HG02610 (cell line): ENCODE measurements around the gene MED16.
A peak's percentile ranks its signal among the peaks of the same experiment; 100 is the strongest.

Source experiments
- ATAC-seq: cut with Tn5 transposase; IDR thresholded peaks from one replicate; pipeline ENCODE4 v1.9.1; 2021; ENCODE audit warnings: mild to moderate bottlenecking, moderate library complexity; ENCODE audit not compliant: unreplicated experiment

Gene MED16

DNA sequence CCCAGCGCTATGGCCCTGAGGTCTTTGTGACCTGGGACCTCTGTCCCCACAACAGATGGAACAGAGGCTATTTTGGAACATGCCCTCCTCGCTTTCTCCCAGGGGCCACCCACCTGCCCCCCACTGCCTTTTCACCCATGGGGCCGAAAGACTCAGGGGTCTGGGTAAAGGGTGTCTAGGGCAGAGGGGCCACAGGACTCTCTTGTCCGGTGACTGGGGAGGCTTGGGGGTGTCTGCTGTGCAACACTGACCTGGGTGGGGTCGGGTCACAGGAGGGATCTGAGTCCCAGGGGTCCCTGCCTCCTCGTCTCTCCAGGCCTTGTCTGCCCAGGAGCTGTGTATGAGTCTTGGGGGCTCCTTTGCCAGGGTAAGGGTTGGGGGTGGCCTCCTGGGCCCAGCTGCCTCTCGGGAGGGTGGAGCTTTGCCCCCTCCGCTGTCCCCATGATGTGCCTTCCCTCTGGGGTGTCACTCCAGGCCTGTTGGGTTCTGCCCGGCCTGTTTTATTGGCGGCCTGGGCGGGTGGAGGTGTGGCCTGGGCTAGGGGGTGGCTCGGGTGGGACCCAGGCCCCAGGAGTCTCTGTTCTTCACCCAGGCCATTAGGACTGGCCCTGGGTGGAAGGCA, 34.9 kb upstream of the MED16 start:
- no peak for ATAC-seq

DNA sequence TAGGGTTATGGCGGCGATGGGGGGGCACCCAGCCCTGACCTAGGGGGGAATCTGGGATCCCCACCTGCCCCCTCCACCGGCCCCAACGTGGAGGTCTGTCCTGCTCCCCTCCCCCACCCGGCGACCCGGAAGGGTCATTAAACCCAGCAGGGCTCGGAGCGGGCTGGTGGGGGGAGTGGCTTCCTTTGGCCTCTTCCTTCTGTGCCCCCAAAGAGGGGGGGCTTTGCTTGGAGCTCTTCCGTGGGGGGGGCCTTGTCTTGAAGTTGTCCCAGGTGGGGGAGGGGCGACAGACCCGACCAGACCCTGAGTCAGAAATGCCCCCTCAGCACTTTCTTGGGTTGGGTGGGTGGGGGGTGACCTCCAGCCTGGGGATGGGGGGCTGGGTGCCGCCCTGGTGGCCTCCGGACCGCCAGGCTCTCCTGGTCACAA, 34.4 kb upstream of the MED16 start:
- ATAC-seq = no peak

DNA sequence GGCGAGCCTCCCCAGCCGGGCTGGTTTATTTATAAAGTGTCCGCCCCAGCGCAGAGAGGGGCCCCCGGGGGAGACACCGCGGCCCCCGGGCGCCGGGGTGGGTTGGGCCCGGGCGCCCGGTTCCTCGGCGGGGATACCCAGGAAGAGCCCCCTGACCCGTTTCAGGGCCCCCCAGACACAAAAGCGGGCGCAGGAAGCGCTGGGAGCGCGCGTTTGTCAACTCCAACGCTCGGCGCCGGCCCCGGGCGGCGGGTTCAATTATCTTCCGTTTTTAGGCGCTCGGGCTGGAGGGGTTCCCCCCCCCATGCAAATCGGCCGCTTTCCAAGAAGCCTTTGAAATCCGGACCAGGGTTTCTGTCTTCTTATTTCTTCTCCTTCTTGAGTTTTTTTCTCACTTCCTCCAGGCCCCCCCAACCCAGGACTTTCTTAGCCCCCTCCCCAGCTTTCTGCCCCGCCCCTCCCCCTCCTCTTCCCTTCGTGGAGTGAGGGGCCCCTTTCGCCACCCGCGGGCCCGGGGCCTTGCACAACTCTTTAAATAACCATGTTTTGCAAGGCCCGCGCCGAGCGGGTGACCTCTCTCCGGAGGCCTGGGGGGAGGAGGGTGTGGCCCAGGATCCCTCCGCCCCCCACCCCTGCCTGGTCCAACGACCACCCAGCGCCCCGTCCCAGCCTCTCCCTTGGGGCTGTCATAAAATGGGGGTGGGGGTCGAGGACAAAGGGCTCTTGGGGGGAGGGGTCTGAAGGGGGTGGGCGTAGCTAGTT, 33.8 kb upstream of the MED16 start:
- no peak for ATAC-seq

DNA sequence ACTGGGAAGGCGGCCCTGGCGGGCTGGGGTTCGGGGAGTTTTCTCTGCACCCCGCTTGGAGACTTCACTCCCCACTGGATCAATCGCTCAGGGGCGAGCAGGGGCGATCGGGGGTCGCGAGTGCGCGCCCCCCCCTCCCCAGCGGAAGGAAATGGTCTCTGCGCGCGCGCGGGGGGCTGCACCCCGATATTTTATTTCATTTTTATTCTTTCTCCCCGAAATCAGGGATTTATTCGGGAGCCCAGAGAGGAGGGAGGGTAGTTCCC, 33.3 kb upstream of the MED16 start:
- no peak for ATAC-seq

DNA sequence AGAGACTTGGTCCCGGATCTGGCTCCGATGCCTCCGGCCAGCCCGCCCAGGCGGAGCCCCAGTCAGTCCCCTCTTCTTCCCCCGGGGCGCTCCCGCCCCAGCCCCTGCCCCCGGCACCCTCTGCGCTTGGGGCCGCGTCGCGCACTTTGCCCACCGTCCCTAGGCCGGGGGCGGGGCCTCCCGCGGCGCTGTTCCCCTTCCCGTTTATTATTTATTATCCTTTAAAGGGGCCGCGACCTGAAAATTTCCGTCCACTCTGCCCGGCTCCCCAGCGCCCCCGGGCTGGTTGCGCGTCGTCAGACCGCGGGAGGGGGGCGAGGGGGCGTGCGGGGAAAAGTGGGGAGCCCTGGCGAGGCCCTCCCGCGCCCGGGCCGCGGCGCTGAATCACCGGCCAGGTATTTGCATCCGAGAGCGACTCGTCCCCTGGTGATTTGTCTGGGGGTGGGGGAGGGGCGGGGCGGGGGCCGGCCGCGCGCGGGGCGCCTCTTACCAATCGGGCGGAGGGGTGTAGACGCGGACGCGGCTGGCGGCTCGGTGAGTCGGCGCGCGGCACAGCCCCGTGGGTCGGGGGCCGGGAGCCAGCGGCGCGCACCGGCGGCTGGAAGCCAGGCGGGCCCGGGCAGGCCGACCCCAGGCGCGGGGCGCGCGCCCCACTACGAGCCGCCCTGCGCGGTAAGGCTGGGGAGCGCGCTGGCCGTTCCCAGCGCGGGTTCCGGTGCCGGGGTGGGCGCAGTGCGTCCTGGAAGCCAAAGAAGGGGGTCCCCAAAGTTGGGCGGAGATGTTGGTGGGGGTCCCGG, 32.7 kb upstream of the MED16 start, which contains the start of gene ARID3A:
TSS of gene ARID3A (plus strand) at position 510 of the 797 bp plus-strand sequence. CDS start 3,494 bp downstream, outside the sequence.
- peak; percentile 36 for ATAC-seq

DNA sequence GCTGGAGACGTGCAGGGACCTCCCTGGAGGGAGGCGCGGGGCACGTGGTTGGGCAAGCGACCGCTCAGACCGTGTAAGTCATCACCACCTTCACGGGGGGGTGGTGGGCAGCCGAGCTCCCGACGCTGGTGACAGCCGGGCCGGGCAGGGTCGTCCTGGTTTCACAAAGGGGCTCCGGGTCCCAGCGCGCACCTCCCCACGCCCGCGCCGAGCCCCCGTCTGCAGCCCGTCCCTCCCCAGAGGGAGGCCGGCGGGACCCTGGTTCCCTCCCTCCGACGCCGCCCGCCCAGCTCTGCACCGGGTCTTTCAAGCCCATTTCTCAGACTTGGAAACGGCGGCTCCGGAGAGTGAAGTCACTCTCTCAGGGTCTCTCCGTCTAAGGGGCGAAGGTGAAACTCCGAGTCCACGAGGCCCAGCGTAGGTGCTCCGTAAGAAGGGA, 32.1 kb upstream of the MED16 start:
- ATAC-seq = peak; percentile 25

DNA sequence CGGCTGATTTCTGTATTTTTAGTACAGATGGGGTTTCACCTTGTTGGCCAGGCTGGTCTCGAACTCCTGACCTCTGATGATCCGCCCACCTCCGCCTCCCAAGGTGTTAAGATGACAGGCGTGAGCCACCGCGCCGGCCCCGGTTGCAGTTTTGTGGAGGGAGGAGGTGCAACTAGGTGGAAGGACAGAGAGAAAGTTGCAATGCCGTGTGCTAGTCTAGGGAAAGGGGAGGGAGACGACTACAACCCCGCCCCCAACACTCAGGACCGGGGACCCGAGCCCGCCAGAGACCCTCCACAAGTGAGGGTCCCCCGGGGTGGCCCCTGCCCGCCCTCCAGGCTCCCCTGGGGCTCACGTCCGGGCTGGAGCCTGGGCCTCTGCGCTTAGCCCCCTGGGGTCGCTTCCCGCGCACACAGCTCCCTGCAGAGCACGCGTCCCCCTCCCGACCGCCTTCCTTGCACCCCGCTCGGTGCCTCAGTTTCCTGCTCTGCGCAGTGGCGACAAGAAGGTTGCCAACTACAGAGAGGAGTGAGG, 31.6 kb upstream of the MED16 start:
- no peak for ATAC-seq

DNA sequence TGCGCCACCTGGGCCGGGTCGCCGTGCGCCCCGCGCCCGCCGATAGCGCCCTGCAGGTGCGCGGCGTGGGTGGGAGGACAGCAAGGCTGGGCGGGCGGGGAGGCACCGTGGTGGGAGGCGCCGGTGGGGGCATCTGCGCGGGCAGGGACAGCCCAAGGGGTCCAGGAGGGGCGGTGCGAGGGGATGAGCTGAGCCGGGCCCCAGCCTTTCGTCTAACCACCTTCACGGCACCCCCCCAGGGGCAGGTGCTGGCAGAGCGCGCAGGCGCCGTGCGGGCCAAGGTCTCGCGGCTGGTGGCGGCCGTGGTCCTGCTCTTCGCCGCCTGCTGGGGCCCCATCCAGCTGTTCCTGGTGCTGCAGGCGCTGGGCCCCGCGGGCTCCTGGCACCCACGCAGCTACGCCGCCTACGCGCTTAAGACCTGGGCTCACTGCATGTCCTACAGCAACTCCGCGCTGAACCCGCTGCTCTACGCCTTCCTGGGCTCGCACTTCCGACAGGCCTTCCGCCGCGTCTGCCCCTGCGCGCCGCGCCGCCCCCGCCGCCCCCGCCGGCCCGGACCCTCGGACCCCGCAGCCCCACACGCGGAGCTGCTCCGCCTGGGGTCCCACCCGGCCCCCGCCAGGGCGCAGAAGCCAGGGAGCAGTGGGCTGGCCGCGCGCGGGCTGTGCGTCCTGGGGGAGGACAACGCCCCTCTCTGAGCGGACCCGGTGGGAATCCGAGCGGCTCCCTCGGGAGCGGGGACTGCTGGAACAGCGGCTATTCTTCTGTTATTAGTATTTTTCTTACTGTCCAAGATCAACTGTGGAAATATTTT, 27.3 kb upstream of the MED16 start:
- no peak for ATAC-seq

DNA sequence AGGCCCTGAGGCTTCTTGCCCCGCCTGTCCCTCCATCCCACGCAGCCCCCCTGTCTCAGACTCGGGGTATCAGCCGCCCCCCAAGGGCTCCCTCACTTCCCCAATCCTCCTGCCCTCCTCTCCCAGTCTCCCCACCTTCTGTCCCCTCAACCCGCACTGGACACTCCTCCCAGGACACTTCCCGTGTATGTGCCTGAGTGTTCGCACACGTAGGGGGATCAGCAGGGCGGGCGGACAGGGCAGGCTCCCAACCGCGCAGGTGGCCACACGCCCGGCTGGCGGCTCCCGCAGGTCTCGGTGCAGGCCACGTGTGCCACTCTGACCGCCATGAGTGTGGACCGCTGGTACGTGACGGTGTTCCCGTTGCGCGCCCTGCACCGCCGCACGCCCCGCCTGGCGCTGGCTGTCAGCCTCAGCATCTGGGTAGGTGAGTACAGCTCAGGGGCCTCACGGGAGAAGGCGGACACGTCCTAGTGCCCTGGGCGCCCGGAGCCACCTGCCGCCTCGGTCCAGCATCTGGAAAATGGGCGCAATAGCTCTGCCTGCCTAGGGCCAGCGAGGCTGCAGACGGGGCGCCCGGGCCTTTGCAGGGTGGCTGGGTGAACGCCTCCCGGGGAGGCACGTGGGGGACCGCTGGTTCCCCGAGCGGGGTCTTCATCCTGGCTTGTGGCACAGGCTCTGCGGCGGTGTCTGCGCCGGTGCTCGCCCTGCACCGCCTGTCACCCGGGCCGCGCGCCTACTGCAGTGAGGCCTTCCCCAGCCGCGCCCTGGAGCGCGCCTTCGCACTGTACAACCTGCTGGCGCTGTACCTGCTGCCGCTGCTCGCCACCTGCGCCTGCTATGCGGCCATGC, 26.4 kb upstream of the MED16 start:
- no peak for ATAC-seq

DNA sequence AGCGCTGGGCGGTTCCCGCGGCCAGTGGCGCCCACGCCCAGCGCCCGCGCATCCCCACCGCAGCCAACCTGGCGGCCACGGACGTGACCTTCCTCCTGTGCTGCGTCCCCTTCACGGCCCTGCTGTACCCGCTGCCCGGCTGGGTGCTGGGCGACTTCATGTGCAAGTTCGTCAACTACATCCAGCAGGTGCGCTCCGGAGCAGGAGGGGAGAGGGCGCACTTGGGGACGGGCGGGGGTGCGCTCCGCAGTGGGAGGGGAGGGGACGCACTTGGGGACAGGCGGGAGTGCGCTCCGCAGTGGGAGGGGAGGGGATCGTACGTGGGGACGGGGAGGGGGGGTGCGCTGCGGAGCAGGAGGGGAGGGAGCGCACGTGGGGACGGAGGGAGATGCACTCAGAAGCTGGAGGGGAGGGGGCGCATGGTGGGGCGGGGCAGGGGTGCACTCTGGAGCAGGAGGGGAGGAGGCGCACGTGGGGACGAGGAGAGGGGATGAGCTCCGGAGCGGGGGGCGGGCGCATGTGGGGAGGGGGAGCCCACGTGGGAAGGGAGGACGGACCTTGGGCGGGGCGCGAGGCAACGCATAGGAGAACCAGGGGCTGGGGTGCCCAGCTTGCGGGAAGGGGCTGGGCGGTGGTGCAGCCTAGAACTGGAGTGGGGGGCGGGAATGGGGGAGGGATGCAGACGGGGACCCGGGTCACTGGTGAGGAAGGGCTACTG, 25.7 kb upstream of the MED16 start:
- no peak for ATAC-seq

DNA sequence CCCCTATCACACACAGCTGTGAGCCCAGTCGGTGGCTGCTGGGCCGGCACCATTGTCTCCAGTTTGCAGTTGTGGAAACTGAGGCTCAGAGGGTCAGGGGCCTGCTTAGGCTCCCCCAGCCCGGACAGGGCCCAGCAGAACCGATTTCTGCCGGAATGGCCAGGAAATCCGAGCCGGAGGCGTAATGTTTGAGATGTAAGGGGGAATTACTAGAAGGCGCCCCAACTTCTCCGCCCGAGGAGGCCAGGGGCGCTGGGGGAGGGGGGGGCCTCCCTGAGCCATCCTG, 25.1 kb upstream of the MED16 start:
- ATAC-seq = no peak

DNA sequence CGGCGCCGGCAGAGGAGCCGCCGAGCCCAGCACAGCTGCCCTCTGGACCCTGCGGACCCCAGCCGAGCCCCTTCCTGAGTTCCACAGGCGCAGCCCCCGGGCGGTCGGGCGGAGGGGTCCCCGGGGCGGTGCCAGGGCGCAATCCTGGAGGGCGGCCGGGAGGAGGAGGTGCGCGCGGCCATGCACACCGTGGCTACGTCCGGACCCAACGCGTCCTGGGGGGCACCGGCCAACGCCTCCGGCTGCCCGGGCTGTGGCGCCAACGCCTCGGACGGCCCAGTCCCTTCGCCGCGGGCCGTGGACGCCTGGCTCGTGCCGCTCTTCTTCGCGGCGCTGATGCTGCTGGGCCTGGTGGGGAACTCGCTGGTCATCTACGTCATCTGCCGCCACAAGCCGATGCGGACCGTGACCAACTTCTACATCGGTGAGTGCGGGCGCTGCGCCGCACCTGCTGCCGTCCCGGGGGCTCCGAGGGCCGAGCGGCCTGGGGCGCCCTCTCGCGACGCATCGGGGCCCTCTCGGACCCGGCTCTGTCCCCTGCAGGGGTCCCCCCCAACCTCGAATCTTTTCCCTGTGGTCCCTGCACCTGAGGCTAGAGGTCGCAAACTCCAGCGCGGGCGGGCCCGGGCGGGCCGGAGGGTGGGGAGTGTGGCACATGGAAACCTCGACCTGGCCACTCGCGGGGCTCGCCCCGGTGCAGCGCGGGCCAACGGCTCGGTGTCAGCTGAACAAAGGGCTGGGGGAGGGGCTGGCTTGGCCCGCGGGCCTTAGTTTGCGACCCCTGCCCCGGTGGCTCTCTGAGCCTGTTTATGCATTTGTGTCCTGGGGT, 24.6 kb upstream of the MED16 start, which contains the start of gene KISS1R:
TSS of gene KISS1R (plus strand) at position 11 of the 829 bp plus-strand sequence. CDS start at position 181, 170 bp downstream.
- no peak for ATAC-seq

DNA sequence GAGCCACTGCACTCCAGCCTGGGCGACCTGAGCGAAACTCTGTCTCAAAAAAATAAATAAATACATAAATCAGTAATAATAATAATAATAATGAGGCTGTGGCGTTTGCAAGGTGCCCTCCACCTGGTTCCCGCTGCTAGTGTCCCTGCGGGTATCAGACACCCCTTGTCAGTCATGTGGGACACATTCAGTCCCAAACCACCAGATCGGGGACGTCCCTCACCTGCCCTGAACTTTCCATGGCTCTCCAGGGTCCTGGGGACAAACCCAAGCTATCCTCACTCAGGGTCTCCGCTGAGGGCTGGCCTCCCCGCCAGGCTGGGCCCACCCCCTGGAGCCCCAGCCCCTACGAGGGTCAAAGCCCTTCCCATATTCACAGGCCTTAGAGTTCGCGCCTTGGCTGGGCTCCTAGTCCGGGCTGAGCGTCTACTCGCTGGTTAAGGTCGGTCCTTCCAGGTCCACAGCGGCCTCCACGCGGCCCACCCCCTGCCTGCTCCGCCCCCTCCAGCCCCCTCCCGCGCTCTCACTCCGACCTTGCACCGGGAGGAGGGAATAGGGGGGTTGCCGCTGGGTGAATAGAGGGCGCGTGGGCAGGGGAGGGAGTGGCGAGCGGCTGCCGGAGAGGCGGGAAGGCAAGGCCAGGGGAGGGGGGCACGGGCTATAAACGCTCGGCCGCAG, 23.8 kb upstream of the MED16 start:
- no peak for ATAC-seq

DNA sequence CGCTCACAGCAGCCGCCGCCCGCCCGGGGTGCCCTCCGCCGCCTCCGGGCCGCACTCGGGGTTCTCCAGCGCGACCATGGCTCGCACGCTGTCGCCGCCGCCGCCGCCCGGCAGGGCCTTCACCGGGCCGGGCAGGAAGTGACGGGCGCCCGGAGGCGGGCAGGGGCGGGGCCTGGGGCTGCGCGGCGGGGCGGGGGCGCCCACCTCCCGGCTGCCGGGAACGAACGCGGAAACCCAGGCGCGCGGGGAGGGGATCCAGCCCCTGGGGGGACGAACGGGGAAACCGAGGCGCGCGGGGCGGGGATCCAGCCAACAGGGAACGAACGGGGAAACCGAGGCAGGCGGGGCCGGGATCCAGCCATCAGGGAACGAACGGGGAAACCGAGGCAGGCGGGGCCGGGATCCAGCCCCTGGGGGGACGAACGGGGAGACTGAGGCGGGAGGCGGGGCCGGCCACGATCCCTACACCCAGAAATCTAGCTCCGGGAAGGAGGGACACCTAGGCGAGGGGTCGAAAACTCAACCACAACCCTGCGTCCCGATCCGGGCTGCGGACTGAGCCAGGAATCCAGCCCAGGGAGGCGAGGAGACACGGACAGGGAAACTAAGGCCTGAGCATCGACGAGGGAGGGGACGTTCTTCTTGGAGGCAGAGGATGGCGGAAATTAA, 20.2 kb upstream of the MED16 start, which contains the start of gene R3HDM4:
TSS of gene R3HDM4 (minus strand) at position 140 of the 669 bp plus-strand sequence. CDS start at position 78, 62 bp downstream.
- peak; percentile 48 for ATAC-seq

DNA sequence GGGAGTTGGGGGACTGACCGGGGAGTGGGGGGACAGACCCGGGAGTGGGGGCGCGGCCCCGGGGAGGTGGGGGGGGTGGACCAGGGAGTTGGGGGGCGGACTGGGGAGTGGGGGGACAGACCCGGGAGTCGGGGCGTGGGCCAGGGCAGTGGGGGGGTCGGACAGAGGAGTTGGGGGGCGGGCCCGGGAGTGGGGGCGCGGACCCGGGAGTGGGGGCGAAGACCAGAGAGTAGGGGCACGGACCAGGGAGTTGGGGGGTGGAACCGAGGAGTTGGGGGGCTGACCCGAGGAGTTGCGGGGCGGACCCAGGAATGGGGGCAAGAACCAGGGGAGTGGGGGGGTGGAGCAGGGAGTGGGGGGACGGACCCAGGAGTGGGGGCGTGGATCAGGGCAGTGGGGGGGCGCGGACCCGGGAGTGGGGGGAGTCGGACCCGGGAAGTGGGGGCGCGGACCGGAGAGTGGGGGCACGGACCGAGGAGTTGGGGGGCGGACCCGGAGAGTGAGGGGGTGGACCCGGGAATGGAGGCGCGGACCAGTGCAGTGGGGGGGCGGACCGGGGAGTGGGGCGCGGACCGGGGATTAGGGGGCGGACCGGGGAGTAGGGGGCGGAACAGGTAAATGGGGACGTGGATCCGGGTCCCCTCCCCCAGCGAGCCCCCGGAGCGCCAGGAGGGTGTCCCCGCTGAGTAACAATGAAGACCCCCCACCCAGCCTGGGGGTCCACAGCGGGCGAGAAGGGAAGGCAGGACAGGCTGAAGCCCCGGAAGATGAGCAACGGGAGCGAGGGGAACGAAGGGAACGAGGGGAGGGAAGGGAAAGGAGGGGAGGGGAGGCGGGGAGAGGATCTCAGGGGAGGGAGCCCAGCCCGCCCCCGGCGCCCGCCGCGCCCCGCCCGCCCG, 19.4 kb upstream of the MED16 start:
- ATAC-seq = no peak
